ENCODE measurements around the gene ICA1.

Gene ICA1

DNA sequence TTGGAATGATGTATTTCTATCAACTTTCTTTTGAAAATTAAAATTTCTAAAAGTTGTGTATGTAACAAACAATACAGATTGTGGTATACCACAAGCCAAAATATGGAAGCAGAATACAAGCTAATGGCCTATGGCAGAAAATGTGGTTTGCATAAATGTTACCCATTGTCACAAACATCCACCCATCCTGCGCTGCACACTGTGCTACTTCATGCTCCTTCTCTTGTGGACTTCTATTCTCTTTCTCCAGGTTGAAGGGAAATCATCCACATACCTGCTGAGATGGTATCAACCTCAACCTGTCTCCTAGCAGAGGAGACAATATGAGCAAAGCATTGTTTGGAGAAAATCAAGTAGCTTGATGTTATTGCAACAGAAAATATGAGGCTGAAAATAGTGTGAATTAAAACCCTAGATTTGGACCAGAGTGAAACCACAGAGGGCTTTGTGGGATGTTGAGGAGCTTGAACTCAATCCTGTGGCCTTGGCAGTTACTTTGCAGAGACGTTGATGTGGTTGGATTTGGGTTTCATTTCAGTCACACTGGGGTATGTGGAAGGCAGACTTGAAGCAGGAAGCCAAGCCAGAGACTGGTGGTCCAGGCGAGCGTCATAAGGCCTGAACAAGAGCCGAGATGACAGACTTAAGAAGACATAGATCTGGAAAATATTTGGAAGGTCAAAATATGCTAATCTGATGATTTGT lies 63.8 kb downstream of the ICA1 start:
- peak in 1 of 2 experiments; percentile 11 for DNase-seq

- DNase-seq, result no peak
Measured at GRCh38 chr7:8192897-8193296, 69.1 kb downstream of the ICA1 start.

GRCh38 chr7:8190119-8190895 lies 71.7 kb downstream of the ICA1 start:
- peak; percentile 44 to 58 for DNase-seq

DNA sequence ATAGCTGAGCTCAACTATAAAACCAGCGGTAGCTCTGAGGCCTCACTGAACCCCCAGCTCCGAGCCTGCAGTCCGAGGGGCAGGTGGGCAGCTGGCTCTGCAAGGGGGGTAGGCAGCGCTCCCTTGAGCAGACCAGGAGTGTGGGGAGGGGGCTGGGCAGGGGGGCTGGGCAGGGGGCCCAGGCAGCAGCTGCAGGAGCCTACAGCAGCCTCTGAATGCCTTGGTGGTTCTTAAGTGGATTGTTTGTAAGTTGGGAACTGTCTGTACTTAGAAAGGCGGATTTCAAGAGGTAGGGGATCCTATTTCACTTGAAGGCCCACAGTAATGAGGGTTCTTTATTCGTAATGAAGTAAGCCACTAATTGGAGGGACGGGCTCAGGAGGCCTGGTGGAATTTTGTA lies 72.3 kb downstream of the ICA1 start:
- DNase-seq, result no peak

- DNase-seq, result no peak
Measured at GRCh38 chr7:8185926-8186683, 75.9 kb downstream of the ICA1 start.

DNA sequence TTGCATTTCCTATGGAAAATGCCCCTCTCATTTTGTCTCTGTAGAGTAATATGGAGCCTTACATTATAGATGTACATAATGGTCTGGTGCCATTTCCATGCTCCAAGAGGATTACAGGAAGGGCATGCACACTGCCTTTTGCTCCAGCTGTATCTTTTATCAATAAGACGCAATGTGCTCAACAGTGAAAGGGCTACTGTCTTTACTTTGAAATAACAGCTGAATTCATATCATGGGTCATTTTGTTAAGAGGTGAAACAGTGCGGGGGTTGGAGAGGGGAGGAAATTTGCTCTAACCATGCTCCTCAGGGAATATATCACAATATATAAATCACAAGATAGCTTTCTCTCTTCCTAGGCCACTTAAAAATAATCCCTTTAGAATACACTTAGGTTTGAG lies 77.7 kb downstream of the ICA1 start:
- DNase-seq, result no peak

DNA sequence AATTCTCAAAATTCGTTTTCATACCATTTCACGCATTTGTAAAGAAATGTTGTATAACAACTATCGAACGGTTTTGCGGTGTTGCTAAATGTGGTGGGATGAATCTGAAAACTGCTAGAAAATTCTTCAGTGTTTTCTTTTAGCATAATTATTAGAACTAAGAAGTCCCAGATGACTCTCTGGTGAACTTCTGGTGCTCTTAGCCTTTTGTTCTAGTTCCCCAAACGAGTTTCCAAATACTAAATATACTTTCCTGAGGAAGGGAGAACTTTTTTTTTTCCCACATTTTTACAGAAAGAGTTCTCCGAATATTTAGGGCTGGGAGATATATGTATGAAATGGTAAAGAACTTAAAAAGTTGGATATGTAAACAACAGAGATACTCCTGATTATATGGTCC lies 82.5 kb downstream of the ICA1 start:
- no peak for DNase-seq

- no peak for DNase-seq
Measured at GRCh38 chr7:8178353-8178752, 83.6 kb downstream of the ICA1 start.

DNA sequence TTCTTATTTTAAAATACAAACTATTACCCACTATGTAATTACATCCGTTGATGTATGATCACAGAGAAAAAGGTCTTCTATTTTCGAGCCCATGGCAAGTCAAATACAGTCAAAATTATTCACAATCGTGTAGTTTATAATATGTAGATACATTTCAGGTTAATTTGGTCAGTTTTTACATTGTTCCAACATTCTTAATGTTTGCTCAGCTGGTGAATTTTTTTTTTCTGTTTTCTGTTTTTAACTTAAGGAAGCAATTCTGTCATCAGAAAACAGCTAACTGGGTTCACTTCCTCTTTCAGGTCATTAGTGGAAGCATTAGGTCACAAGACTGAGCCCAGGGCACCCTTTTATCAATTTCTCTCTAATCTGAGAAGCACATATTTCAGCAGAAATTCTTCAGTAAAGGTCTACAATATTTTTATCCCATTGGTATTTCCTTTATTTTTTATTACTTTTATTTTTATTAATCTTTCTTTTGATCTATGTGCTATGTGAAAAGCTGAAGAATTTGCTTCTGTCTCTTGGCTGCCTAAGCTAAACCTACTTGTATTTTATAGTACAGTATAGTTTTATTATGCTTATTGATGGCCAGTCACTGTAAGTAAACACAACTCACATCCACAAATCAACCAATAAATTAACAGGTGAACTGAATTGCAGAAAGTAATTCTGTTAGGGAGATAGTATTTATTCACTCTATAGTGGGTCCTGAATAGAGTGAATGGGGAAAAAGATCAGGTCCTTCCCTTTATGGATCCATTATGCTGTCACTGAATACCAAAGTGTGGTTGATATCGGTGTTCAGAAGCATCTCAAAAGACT lies 84.6 kb downstream of the ICA1 start:
- DNase-seq, result no peak

DNA sequence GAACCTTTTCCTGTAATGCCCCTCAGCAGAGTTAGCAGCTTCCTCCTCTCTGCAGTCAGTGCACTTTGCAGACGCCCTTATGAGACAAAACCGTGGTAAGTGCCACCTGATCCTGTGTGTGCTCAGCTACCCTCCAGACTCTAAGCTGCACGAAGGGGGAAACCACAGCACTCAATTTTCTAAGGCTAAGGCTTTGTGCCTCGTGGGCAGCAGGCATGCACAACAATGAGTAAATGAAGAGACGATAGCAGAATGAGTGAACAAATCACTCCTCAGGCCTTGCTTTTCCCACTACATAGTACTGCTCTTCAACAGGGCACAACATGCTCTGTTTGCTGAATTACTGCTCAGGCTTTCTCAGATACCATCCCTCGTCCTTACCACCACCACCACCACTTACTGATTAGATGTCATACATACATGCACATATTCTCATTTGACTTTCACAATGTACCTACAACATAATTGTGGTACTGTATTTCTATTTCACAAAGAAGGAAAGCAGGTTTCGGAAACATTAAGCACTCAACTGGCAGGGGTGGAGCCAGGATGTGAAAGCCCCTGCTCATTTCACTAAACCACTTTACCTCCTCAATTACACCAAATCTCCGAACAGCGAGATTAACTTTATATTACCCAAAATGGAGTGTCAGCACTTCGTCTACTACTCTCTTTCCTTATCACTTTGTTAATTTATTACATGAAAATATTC lies 85.4 kb downstream of the ICA1 start:
- DNase-seq, result peak; percentile 42 to 64

- peak in 1 of 2 experiments; percentile 6 for DNase-seq
Measured at GRCh38 chr7:8175929-8176369, 86.0 kb downstream of the ICA1 start.

DNA sequence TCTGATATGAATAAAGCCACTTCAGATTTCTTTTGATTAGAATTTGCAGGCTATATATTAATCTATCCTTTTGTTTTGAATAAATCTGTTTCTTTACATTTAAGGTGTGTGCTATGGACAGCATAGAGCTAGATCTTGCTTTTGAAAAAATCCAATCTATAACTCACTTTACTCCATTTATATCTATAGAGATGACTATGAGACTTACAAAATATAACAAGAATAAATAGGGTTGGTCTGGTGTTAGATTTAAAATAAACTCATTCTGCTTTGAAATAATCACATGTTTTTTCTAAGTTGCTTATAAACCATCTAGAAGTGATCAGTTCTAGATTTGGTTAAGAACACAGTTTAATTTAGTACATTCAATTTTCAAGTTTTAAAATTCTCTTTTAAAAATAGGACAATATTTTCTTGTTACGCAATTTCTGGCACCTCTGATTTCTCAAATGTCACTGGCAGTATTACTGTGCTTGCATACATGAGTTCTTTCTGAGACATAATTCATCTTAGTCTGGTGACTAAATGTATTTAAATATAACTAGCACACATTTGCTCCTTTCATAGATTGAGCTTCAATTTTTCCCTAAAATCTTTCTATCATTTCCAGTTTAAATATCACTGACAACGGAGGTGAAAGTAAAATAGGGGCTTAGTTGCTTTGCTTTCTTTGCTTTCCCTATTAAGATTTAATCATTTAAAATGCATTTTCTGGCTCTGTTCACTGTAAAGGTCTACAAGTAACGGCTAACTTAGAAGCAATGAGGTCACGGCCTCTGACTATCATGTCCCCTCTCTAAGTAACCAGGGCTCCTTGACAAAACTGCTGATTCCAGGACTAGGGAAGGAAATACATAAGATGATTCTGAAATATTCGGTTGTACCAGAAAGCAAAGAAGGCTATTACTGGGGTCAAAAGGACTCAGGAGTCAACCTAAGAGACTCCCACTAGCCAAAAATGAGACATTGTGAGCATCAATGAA lies 89.3 kb downstream of the ICA1 start:
- no peak for DNase-seq

DNA sequence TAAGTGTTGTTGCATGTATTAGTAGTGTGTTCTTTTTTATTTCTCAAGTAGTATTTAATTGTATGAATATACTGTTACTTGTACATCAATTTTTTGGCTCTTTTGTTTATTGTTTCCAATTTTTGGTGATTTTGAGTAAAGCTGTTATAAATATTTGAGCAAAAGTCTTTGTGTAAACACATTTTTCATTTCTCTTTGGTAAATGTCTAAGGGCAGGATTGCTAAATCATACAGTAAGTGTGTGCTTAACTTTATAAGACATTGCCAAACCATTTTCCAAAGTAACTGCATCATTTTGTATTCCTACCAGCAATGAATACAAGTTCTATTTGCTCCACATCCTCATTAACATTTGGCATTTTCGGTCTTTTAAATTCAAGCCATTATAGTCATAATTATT lies 92.8 kb downstream of the ICA1 start:
- no peak for DNase-seq

DNA sequence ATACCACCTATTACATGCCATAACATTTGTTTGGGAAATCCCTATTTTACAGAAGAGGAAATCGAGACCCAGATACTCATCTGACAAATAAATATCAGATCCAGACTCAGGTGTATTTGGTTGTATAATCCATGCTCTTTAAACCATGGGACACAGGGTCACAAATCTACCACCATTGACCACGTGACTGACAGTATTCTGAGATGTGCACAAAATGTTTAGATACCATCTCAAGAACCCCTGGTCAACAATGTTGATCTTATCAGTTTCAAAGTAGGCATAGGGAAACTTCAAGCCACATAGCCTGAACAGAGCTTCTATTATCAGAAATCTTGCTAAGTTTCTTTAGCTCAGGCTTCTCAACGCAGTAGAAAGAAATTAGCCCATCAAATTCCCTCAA lies 93.6 kb downstream of the ICA1 start:
- no peak for DNase-seq

GRCh38 chr7:8165150-8165549 lies 96.8 kb downstream of the ICA1 start:
- DNase-seq, result no peak

DNA sequence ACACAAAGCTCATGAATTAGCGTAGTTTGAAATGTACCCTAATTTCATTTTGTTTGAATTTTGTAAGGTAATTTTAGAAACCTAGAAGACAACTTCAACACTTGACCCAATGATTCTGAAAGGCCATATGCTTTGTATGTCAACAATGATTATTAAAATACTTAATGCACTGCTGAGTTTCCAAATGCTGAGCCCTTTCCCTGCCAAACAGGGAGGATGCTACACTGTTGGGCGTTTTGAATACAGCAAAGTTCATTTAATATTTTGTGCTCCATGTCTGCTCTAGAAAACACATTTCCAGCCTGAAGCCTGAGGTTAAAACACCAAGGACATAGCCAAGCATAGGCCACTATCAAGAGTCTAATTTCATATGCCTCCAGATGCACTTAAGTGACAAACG lies 99.8 kb downstream of the ICA1 start:
- no peak for DNase-seq

DNA sequence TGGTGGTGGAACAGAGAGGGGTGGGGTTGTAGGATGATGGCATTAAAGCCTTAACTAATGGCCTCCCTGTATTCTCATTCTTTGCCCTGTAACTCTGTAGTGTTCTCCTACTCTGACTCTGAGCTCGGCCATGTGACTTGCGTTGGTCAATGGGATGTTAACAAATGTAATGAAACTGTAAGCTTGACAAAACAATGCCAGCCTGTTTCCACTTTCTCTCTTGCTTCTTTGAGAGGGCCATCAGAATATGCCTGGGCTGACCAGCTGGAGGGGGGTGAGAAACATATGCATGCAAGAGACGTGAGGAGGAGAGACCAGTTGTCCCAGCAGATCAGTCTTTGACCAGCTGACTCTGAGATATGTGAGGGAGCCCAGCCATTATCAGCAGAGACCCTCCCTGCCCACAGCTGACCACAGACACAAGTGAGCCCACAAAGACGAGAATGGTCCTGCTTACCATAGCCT lies 100.6 kb downstream of the ICA1 start:
- DNase-seq, result no peak

GRCh38 chr7:8160779-8161345 lies 101.1 kb downstream of the ICA1 start:
- DNase-seq, result no peak

- DNase-seq, result no peak
Measured at GRCh38 chr7:8160250-8160649, 101.7 kb downstream of the ICA1 start.

GRCh38 chr7:8159595-8159994 lies 102.4 kb downstream of the ICA1 start:
- DNase-seq, result no peak
